ENCODE results near the gene NEURL2. TPM values are rescaled to one million over a fixed set of nuclear protein-coding genes. Genes with fewer than 3 reads are reported as not detected.

Gene NEURL2
- total RNA-seq, 1 donor from 2014 or later, result 15.2 TPM

DNA sequence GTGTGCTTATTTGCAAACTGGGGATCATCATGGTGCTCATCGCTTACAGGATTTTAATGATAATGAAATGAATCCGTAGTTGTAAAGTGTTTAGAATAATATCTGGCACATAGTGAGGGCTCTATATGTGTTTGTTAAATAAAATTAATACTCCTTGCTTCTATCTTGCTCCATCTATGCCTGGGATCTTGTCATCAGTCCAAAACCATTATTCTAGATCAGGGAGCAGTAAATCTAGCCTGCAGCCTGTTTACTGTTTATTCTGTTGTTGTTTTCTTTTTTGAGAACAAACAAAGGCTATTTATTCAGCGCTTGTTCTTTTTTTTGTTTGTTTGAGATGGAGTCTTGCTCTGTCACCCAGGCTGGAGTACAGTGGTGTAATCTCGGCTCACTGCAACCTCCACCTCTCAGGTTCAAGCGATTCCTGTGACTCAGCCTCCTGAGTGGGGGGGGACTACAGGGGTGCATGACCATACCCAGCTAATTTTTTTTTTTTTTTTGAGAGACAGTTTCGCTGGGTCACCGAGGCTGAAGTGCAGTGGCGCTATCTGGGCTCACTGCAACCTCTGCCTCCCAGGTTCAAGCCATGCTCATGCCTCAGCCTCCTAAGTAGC is 41.9 kb downstream of the NEURL2 start:
- peaks cover 7% of the 10 kb centered on the region for H3K4me1 ChIP-seq
- no peak for TF ChIP-seq POLR2AphosphoS5 (IDR thresholded peaks at IDR 0.05; ENCODE audit: insufficient read depth in 1 of 2, low read depth in 1 of 2)
- TF ChIP-seq, protein P1, sequence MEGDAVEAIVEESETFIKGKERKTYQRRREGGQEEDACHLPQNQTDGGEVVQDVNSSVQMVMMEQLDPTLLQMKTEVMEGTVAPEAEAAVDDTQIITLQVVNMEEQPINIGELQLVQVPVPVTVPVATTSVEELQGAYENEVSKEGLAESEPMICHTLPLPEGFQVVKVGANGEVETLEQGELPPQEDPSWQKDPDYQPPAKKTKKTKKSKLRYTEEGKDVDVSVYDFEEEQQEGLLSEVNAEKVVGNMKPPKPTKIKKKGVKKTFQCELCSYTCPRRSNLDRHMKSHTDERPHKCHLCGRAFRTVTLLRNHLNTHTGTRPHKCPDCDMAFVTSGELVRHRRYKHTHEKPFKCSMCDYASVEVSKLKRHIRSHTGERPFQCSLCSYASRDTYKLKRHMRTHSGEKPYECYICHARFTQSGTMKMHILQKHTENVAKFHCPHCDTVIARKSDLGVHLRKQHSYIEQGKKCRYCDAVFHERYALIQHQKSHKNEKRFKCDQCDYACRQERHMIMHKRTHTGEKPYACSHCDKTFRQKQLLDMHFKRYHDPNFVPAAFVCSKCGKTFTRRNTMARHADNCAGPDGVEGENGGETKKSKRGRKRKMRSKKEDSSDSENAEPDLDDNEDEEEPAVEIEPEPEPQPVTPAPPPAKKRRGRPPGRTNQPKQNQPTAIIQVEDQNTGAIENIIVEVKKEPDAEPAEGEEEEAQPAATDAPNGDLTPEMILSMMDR (IDR thresholded peaks at IDR 0.05), result no peak
- no peak for TF ChIP-seq POLR2A (IDR thresholded peaks at IDR 0.05)
- no peaks in the 10 kb centered on the region for H3K27me3 ChIP-seq
- no peak for DNase-seq (ENCODE audit: extremely low spot score in 2 of 2)
- H3K9me3 ChIP-seq, result no peaks in the 10 kb centered on the region
- no peak overlapping the region for H3K27ac ChIP-seq
- intact Hi-C loops (cut with DNase I), result no loop called here
- H3K36me3 ChIP-seq, result peaks cover 0 to 54% of the 10 kb centered on the region in 2 donors
- H3K4me3 ChIP-seq, result no peak overlapping the region

DNA sequence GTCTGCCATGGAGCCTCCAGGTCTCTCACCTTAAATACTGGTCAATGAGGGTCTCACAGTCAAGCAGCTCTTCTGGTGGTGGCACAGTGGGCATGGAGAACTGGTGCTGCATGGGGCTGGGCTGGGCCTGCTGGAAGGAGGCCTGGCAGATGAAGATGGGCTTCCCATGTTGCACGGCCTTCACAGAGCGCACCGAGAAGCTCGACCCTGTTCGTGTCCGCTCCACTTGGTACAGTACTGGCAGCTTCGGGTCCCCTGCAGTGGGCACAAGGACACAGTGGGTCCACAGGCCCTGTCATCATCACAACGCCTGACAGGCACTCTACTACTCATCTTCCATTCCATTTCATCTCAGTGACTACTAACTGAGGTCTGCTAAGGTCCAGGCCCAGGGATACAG is 42.6 kb downstream of the NEURL2 start:
- no peak overlapping the region for H3K27ac ChIP-seq
- H3K27me3 ChIP-seq, result no peaks in the 10 kb centered on the region
- peaks cover 0 to 59% of the 10 kb centered on the region in 2 donors for H3K36me3 ChIP-seq
- no peak for TF ChIP-seq POLR2A (IDR thresholded peaks at IDR 0.05)
- peak in 1 of 2 donors; percentile 19 for TF ChIP-seq POLR2AphosphoS5 (IDR thresholded peaks at IDR 0.05; ENCODE audit: insufficient read depth in 1 of 2, low read depth in 1 of 2)
- intact Hi-C loops (cut with DNase I), result no loop called here
- peaks cover 9% of the 10 kb centered on the region for H3K4me1 ChIP-seq
- no peaks in the 10 kb centered on the region for H3K9me3 ChIP-seq
- no peak for DNase-seq (ENCODE audit: extremely low spot score in 2 of 2)
- no peak overlapping the region for H3K4me3 ChIP-seq

DNA sequence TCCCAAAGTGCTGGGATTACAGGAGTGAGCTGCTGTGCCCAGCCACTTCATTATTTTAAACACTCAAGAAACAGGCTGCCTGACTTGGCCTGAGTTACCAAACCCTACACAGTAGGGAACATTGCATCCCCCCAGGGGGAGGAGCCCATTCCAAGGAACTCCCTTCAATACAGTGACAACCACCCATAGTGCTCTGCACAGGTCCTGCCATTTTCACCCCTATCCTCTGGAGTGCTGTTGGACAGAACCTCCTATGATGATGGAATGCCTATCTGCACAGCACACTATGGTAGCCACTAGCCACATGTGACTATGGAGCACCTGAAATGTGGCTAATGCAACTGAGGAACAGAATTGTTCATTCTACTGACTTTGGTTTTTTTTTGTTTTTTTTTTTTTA is 45.6 kb downstream of the NEURL2 start:
- Histone ChIP-seq H3K27me3 (no peaks in the 10 kb centered on the region), H3K36me3 (peaks cover 0 to 64% of the 10 kb centered on the region in 2 donors), H3K9me3 (no peaks in the 10 kb centered on the region), H3K4me3 (no peak overlapping the region), H3K27ac (no peak overlapping the region), H3K4me1 (peaks cover 39% of the 10 kb centered on the region)
- intact Hi-C loops (cut with DNase I), result no loop called here
- TF ChIP-seq POLR2AphosphoS5 (IDR thresholded peaks at IDR 0.05; ENCODE audit: insufficient read depth in 1 of 2, low read depth in 1 of 2) (no peak), POLR2A (IDR thresholded peaks at IDR 0.05) (no peak)
- TF ChIP-seq, protein P1 (IDR thresholded peaks at IDR 0.05), result no peak
- no peak for DNase-seq (ENCODE audit: extremely low spot score in 2 of 2)

DNA sequence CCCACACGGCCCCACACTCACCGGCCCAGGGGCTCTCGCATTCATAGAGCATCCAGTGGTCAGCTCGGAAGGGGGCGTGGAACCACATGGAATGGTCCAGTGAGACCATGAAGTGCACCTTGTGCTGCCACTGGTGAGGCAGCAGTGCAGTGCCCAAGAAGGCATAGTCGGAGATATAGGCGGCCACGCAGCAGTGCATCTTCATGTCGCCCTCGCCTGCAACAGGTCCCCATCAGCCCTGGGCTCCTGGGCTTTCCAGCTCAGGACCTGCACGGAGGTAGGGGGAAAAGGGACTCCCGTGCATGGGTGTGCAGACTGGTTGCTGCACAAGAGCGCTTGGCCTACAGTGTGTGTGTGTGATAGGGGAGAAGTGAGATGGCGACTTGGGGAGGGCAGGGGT is 47.5 kb downstream of the NEURL2 start:
- H3K4me1 ChIP-seq, result peaks cover 47% of the 10 kb centered on the region
- peaks cover 0 to 72% of the 10 kb centered on the region in 2 donors for H3K36me3 ChIP-seq
- intact Hi-C loops (cut with DNase I), result no loop called here
- H3K27ac ChIP-seq, result peak overlapping the region; percentile 56
- TF ChIP-seq POLR2AphosphoS5 (IDR thresholded peaks at IDR 0.05; ENCODE audit: insufficient read depth in 1 of 2, low read depth in 1 of 2), result peak in 1 of 2 donors; percentile 9
- TF ChIP-seq, protein P1 (IDR thresholded peaks at IDR 0.05), result no peak
- no peaks in the 10 kb centered on the region for H3K9me3 ChIP-seq
- H3K27me3 ChIP-seq, result no peaks in the 10 kb centered on the region
- DNase-seq (ENCODE audit: extremely low spot score in 2 of 2), result no peak
- no peak overlapping the region for H3K4me3 ChIP-seq

DNA sequence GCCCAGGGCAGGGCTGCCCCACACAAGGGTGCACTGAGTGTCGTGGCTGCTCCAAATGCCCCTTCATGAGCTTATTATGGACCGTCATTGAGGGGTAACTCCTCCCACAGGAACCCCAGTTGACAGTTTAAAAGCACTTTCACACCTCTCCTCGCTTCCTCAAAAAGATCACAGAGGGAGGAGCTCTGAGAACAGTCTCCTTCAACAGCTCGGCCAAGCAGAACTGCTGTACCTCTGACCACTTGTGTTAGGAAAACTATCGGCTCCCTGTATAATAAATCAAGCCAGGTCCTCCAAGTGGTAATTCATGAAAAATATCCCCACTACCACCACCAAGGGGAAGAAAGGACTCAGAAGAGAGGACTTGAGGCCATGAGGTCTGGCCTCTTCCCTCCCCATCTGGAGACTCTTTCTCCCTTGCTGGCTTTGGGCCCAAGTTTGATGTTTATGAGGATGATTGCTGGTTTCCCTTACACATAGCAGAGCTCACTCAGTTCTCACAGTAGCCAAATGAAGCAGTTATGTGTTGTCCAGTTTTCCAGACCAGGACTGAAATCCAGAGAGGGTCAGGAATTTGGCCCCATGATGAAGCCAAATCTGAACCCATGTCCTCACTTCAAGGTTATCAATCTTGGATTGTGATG is 48.7 kb downstream of the NEURL2 start:
- TF ChIP-seq, protein P1 (IDR thresholded peaks at IDR 0.05), result no peak
- TF ChIP-seq POLR2A (IDR thresholded peaks at IDR 0.05) (no peak), POLR2AphosphoS5 (IDR thresholded peaks at IDR 0.05; ENCODE audit: insufficient read depth in 1 of 2, low read depth in 1 of 2) (no peak)
- Histone ChIP-seq H3K27ac (peak overlapping the region; percentile 56), H3K27me3 (no peaks in the 10 kb centered on the region), H3K36me3 (peaks cover 0 to 71% of the 10 kb centered on the region in 2 donors), H3K4me1 (peaks cover 53% of the 10 kb centered on the region), H3K9me3 (no peaks in the 10 kb centered on the region), H3K4me3 (no peak overlapping the region)
- intact Hi-C loops (cut with DNase I), result no loop called here
- DNase-seq (ENCODE audit: extremely low spot score in 2 of 2), result no peak
